ENCODE data around the gene HEMGN. TPM values are rescaled to one million over a fixed set of nuclear protein-coding genes. Genes with fewer than 3 reads are reported as not detected.
A peak's percentile ranks its signal among the peaks of the same experiment; 100 is the strongest.

Gene HEMGN
- total and polyA plus RNA-seq, 12 donors = 0.11 to 1.1 (median 0.19) TPM; not detected in 8

GRCh38 chr9:97911528-97911927 is 26.4 kb downstream of the HEMGN start:
- intact Hi-C loops (cut with DNase I) = no loop called here
- ATAC-seq (no peak), DNase-seq (no peak)
- 94 to 97% methylated on average over 2 of the region's 2 CpGs for WGBS, 2 donors
- no peak for TF ChIP-seq CTCF (IDR thresholded peaks at IDR 0.05)
- H3K27me3 ChIP-seq = no peaks in the 10 kb centered on the region
- peaks cover 0 to 29% (median 8%) of the 10 kb centered on the region in 9 donors for H3K4me1 ChIP-seq
- peaks cover 0 to 91% (median 49%) of the 10 kb centered on the region in 9 donors for H3K36me3 ChIP-seq
- H3K9me3 ChIP-seq = no peaks in the 10 kb centered on the region
- H3K27ac ChIP-seq = no peak overlapping the region
- H3K4me3 ChIP-seq = no peak overlapping the region

- intact Hi-C loops (cut with DNase I) = no loop called here
- no peak for TF ChIP-seq CTCF (IDR thresholded peaks at IDR 0.05)
- H3K27me3 ChIP-seq = no peaks in the 10 kb centered on the region
- H3K4me1 ChIP-seq = peaks cover 0 to 40% (median 14%) of the 10 kb centered on the region in 9 donors
- WGBS, 2 donors = 91 to 92% methylated on average over 6 of the region's 6 CpGs
- peaks cover 0 to 84% (median 43%) of the 10 kb centered on the region in 9 donors for H3K36me3 ChIP-seq
- no peak for ATAC-seq
- no peak for DNase-seq
- H3K9me3 ChIP-seq = no peaks in the 10 kb centered on the region
- peak overlapping the region in 1 of 10 donors; percentile 89 for H3K27ac ChIP-seq
- H3K4me3 ChIP-seq = no peak overlapping the region
These were observed 27.6 kb downstream of the HEMGN start for GRCh38 chr9:97910357-97910756.

GRCh38 chr9:97908705-97909104 is 29.3 kb downstream of the HEMGN start:
- Histone ChIP-seq H3K27ac (peak overlapping the region in 2 of 10 donors; percentile 9 to 89), H3K4me1 (peaks cover 0 to 52% (median 14%) of the 10 kb centered on the region in 9 donors), H3K36me3 (peaks cover 0 to 83% (median 47%) of the 10 kb centered on the region in 9 donors), H3K4me3 (no peak overlapping the region), H3K9me3 (no peaks in the 10 kb centered on the region), H3K27me3 (no peaks in the 10 kb centered on the region)
- DNase-seq (no peak), ATAC-seq (peak in 1 of 8 donors; percentile 17)
- intact Hi-C loops (cut with DNase I) = no loop called here
- WGBS, 2 donors = 84 to 97% methylated on average over 1 of the region's 1 CpG
- no peak for TF ChIP-seq CTCF (IDR thresholded peaks at IDR 0.05)

GRCh38 chr9:97907632-97908031 is 30.3 kb downstream of the HEMGN start:
- intact Hi-C loops (cut with DNase I) = no loop called here
- Histone ChIP-seq H3K4me1 (peaks cover 0 to 57% (median 14%) of the 10 kb centered on the region in 9 donors), H3K27ac (peak overlapping the region in 2 of 10 donors; percentile 38 to 89), H3K27me3 (no peaks in the 10 kb centered on the region), H3K9me3 (no peaks in the 10 kb centered on the region), H3K36me3 (peaks cover 0 to 75% (median 36%) of the 10 kb centered on the region in 9 donors), H3K4me3 (no peak overlapping the region)
- ATAC-seq (peak in 1 of 8 donors; percentile 52), DNase-seq (no peak)
- 77 to 82% methylated on average over 5 of the region's 5 CpGs for WGBS, 2 donors
- no peak for TF ChIP-seq CTCF (IDR thresholded peaks at IDR 0.05)

Data from heart right ventricle (tissue), 16 donors.